H9 (cell line): Measurements from ENCODE around the gene GEMIN4. TPM values are rescaled to one million over a fixed set of nuclear protein-coding genes. Genes with fewer than 3 reads are reported as not detected.

Experiments
- DNase-seq: peaks from one replicate; pipeline ENCODE4 v3.0.0-alpha.2; 2017
- H2AFZ ChIP-seq: one replicate; pipeline ENCODE4 v1.6.1; 2013; ENCODE audit warnings: mild to moderate bottlenecking, low read length, control low read depth, moderate library complexity
- H2AK5ac ChIP-seq: 2 replicates; pipeline ENCODE4 v1.6.1; 2013; ENCODE audit warnings: low read length, control low read depth, mixed read lengths; ENCODE audit not compliant: insufficient read length
- H2BK120ac ChIP-seq: one replicate; pipeline ENCODE4 v1.6.1; 2013; ENCODE audit warnings: low read depth, mild to moderate bottlenecking, low read length, control low read depth, inconsistent platforms; ENCODE audit not compliant: poor library complexity, severe bottlenecking
- H2BK12ac ChIP-seq: 2 replicates; pipeline ENCODE4 v1.6.1; 2013; ENCODE audit warnings: low read length, control low read depth, mixed read lengths, low read depth; ENCODE audit not compliant: insufficient read length
- H2BK15ac ChIP-seq: 2 replicates; pipeline ENCODE4 v1.6.1; 2013; ENCODE audit warnings: low read depth, low read length, control low read depth
- H2BK20ac ChIP-seq: one replicate; pipeline ENCODE4 v1.6.1; 2013; ENCODE audit warnings: low read depth, mild to moderate bottlenecking, low read length, control low read depth, inconsistent platforms; ENCODE audit not compliant: poor library complexity, severe bottlenecking
- H2BK5ac ChIP-seq: 2 replicates; pipeline ENCODE4 v1.6.1; 2013; ENCODE audit warnings: low read length, control low read depth, mixed read lengths; ENCODE audit not compliant: insufficient read length
- H3K14ac ChIP-seq: 2 replicates; pipeline ENCODE4 v1.6.1; 2013; ENCODE audit warnings: low read length, control low read depth; ENCODE audit not compliant: insufficient read depth
- H3K18ac ChIP-seq: 2 replicates; pipeline ENCODE4 v1.6.1; 2013; ENCODE audit warnings: low read depth, mild to moderate bottlenecking, mixed read lengths, low read length, control low read depth; ENCODE audit not compliant: insufficient read length
- H3K23ac ChIP-seq: 2 replicates; pipeline ENCODE4 v1.6.1; 2013; ENCODE audit warnings: low read length, control low read depth, mixed read lengths, low read depth; ENCODE audit not compliant: insufficient read length
- H3K23me2 ChIP-seq: 2 replicates; pipeline ENCODE4 v1.6.1; 2013; ENCODE audit warnings: low read depth, mild to moderate bottlenecking, mixed read lengths, low read length, control low read depth; ENCODE audit not compliant: insufficient read length, poor library complexity, severe bottlenecking
- H3K27ac ChIP-seq: 2 replicates; pipeline ENCODE4 v1.5.1; 2013; ENCODE audit warnings: low read length, control low read depth, mixed read lengths, low read depth; ENCODE audit not compliant: insufficient read length
- H3K27me3 ChIP-seq: 2 replicates; pipeline ENCODE4 v1.6.1; 2013; ENCODE audit warnings: low read length, control low read depth, inconsistent platforms; ENCODE audit not compliant: insufficient read depth
- H3K4ac ChIP-seq: 2 replicates; pipeline ENCODE4 v1.6.1; 2013; ENCODE audit warnings: low read depth, mild to moderate bottlenecking, control low read depth, inconsistent platforms, low read length, moderate library complexity
- H3K4me1 ChIP-seq: 2 replicates; pipeline ENCODE4 v1.6.1; 2013; ENCODE audit warnings: low read length, control low read depth, inconsistent platforms; ENCODE audit not compliant: insufficient read depth
- H3K4me2 ChIP-seq: 2 replicates; pipeline ENCODE4 v1.6.1; 2013; ENCODE audit warnings: low read length, control low read depth, mixed read lengths; ENCODE audit not compliant: insufficient read length, insufficient read depth
- H3K56ac ChIP-seq: 2 replicates; pipeline ENCODE4 v1.6.1; 2013; ENCODE audit warnings: low read depth, mild to moderate bottlenecking, mixed read lengths, low read length, control low read depth; ENCODE audit not compliant: insufficient read length
- H3K79me1 ChIP-seq: 2 replicates; pipeline ENCODE4 v1.6.1; 2013; ENCODE audit warnings: low read depth, mild to moderate bottlenecking, moderate library complexity, low read length, control low read depth, inconsistent platforms; ENCODE audit not compliant: insufficient read depth, poor library complexity, severe bottlenecking
- H3K79me2 ChIP-seq: 2 replicates; pipeline ENCODE4 v1.6.1; 2013; ENCODE audit warnings: low read length, control low read depth, inconsistent platforms; ENCODE audit not compliant: insufficient read depth
- H3K9ac ChIP-seq: 2 replicates; pipeline ENCODE4 v1.6.1; 2013; ENCODE audit warnings: low read length, control low read depth, mixed read lengths; ENCODE audit not compliant: insufficient read length; ENCODE audit errors: extremely low read depth
- H3K9me3 ChIP-seq: one replicate; pipeline ENCODE4 v1.6.1; 2013; ENCODE audit warnings: low read depth, low read length, inconsistent platforms; ENCODE audit not compliant: control insufficient read depth
- H3T11ph ChIP-seq: one replicate; pipeline ENCODE4 v1.6.1; 2013; ENCODE audit warnings: mild to moderate bottlenecking, low read length, control low read depth, inconsistent platforms
- H4K20me1 ChIP-seq: one replicate; pipeline ENCODE4 v1.6.1; 2013; ENCODE audit not compliant: control insufficient read depth, insufficient read length, insufficient read depth
- H4K5ac ChIP-seq: 2 replicates; pipeline ENCODE4 v1.6.1; 2013; ENCODE audit warnings: low read depth, mild to moderate bottlenecking, mixed read lengths, low read length, control low read depth; ENCODE audit not compliant: insufficient read length
- H4K8ac ChIP-seq: replicated peaks from 2 replicates; pipeline ENCODE4 v1.6.1; 2013; ENCODE audit warnings: low read length, control low read depth, mixed read lengths, low read depth; ENCODE audit not compliant: insufficient read length
- H4K91ac ChIP-seq: 2 replicates; pipeline ENCODE4 v1.6.1; 2013; ENCODE audit warnings: low read depth, mild to moderate bottlenecking, moderate library complexity, mixed read lengths, low read length, control low read depth; ENCODE audit not compliant: insufficient read length
- H3K27ac Mint-ChIP-seq, 3 experiments: 2 replicates in 2 of 3; 3 replicates in 1 of 3; pipeline ENCODE4 v1.8.0; 2020 to 2021; ENCODE audit warnings: mixed read lengths in 3 of 3, mild to moderate bottlenecking in 1 of 3, moderate library complexity in 1 of 3
- H3K27me3 Mint-ChIP-seq: 2 replicates; pipeline ENCODE4 v1.8.0; 2021; ENCODE audit warnings: low read depth, mild to moderate bottlenecking, moderate library complexity, mixed read lengths
- H3K36me3 Mint-ChIP-seq, 3 experiments: 2 replicates in 2 of 3; 3 replicates in 1 of 3; pipeline ENCODE4 v1.8.0; 2020 to 2021; ENCODE audit warnings: low read depth in 3 of 3, mixed read lengths in 3 of 3; ENCODE audit not compliant: insufficient read depth in 1 of 3
- H3K4me1 Mint-ChIP-seq, 2 experiments: 2 replicates each; pipeline ENCODE4 v1.8.0; 2020; ENCODE audit warnings: mixed read lengths in 2 of 2
- H3K4me3 Mint-ChIP-seq, 2 experiments: 2 replicates in 1 of 2; 3 replicates in 1 of 2; pipeline ENCODE4 v1.8.0; 2020 to 2021; ENCODE audit warnings: mild to moderate bottlenecking in 2 of 2, mixed read lengths in 2 of 2, moderate library complexity in 1 of 2
- H3K9me3 Mint-ChIP-seq, 2 experiments: 2 replicates in 1 of 2; 3 replicates in 1 of 2; pipeline ENCODE4 v1.8.0; 2020; ENCODE audit warnings: mild to moderate bottlenecking in 2 of 2, mixed read lengths in 2 of 2, moderate library complexity in 1 of 2
- CTCF ChIP-seq: fragments of 200-600 bp; sonication (generic); conservative IDR thresholded peaks from 3 replicates; pipeline ENCODE4 v1.8.0; 2021; ENCODE audit warnings: antibody characterized with exemption, mild to moderate bottlenecking
- WGBS: extraction: QIAGEN DNeasy Blood & Tissue Kit; methylation state at CpG from one replicate; pipeline ENCODE4 v1.1.7; 2013; ENCODE audit warnings: missing lambda C conversion rate, low lambda C conversion rate, mixed read lengths; ENCODE audit not compliant: insufficient read length; ENCODE audit errors: extremely low coverage; 5-methylcytosine and 5-hydroxymethylcytosine counted together
- total RNA-seq: library from RNA; stranded (reverse); gene quantifications from 2 replicates; pipeline ENCODE4 v1.2.1, GENCODE V29; 2021

The GEMIN4 gene
- total RNA-seq, 1 experiment from 2014 or later, result 56.8 TPM

GRCh38 chr17:725084-725483 lies 27.0 kb downstream of the GEMIN4 start:
- H3K79me1 ChIP-seq, result no peaks in the 10 kb centered on the region
- no peak for DNase-seq
- H3K18ac ChIP-seq, result no peak overlapping the region
- no peak overlapping the region for H3K4me3 Mint-ChIP-seq
- no peak overlapping the region for H3K4me2 ChIP-seq
- no peaks in the 10 kb centered on the region for H3K79me2 ChIP-seq
- no peak overlapping the region for H4K5ac ChIP-seq
- H2BK120ac ChIP-seq, result no peak overlapping the region
- no peak overlapping the region for H4K8ac ChIP-seq
- H3K14ac ChIP-seq, result no peak overlapping the region
- no peaks in the 10 kb centered on the region for H3K9me3 Mint-ChIP-seq
- no peaks in the 10 kb centered on the region for H3K23me2 ChIP-seq
- no peaks in the 10 kb centered on the region for H3K27me3 ChIP-seq
- no peaks in the 10 kb centered on the region for H3K36me3 Mint-ChIP-seq
- no peak overlapping the region for H2BK5ac ChIP-seq
- H3K23ac ChIP-seq, result no peak overlapping the region
- H3K4ac ChIP-seq, result no peak overlapping the region
- no peak overlapping the region for H2AFZ ChIP-seq
- no peak overlapping the region for H3K9ac ChIP-seq
- no peak overlapping the region for H3K27ac ChIP-seq
- peaks cover 11 to 17% of the 10 kb centered on the region in 2 experiments for H3K4me1 Mint-ChIP-seq
- H4K20me1 ChIP-seq, result no peaks in the 10 kb centered on the region
- H2BK12ac ChIP-seq, result no peak overlapping the region
- no peaks in the 10 kb centered on the region; the same call in 1 of the 2 replicates for H3K4me1 ChIP-seq
- no peaks in the 10 kb centered on the region for H3K9me3 ChIP-seq
- no peak for TF ChIP-seq CTCF
- WGBS, result no CpG with 5 or more reads among the region's 14 CpGs
- peak overlapping the region in 1 of 3 experiments; percentile 72; a peak in 1 of 7 replicates for H3K27ac Mint-ChIP-seq
- no peak overlapping the region for H2AK5ac ChIP-seq
- H3K56ac ChIP-seq, result no peak overlapping the region
- H3T11ph ChIP-seq, result no peak overlapping the region
- H2BK15ac ChIP-seq, result no peak overlapping the region
- H2BK20ac ChIP-seq, result no peak overlapping the region
- H3K27me3 Mint-ChIP-seq, result peaks cover 2% of the 10 kb centered on the region
- H4K91ac ChIP-seq, result no peak overlapping the region
